Measurements from ENCODE around the gene SDCCAG8. TPM values are rescaled to one million over a fixed set of nuclear protein-coding genes. Genes with fewer than 3 reads are reported as not detected.

Gene SDCCAG8
- total and polyA plus RNA-seq, 2 experiments from 2014 or later: 28.0 to 66.7 TPM

- H4K20me1 ChIP-seq (replicated peaks; ENCODE audit: insufficient read depth): no peaks in the 10 kb centered on the region
- peaks cover 8% of the 10 kb centered on the region for H3K4me1 ChIP-seq (ENCODE audit: insufficient read depth)
- H3K36me3 ChIP-seq (ENCODE audit: insufficient read depth): no peaks in the 10 kb centered on the region
- peaks cover 15% of the 10 kb centered on the region for H3K4me1 Mint-ChIP-seq
- no peak overlapping the region for H3K27ac ChIP-seq (ENCODE audit: low read depth)
- no peak overlapping the region for H3K4me3 Mint-ChIP-seq
- DNase-seq (ENCODE audit: low spot score): no peak
- H3K4me3 ChIP-seq: no peak overlapping the region
- no peaks in the 10 kb centered on the region for H3K79me2 ChIP-seq (replicated peaks; ENCODE audit: insufficient read depth)
- H3F3A ChIP-seq (replicated peaks; ENCODE audit: low read depth): no peaks in the 10 kb centered on the region
- no peaks in the 10 kb centered on the region for H3K36me3 Mint-ChIP-seq (ENCODE audit: low read depth)
- no peak for ATAC-seq
- no peaks in the 10 kb centered on the region for H3K9me3 Mint-ChIP-seq
- no peak for TF ChIP-seq JUNB (IDR thresholded peaks at IDR 0.05; ENCODE audit: unreplicated experiment)
- TF ChIP-seq POLR2AphosphoS5 (IDR thresholded peaks at IDR 0.05; ENCODE audit: low read depth): no peak
- no peak for TF ChIP-seq EZH2 (IDR thresholded peaks at IDR 0.05; ENCODE audit: low read depth, unreplicated experiment)
- no peak for TF ChIP-seq ZNF462 (CRISPR knock-in tag; IDR thresholded peaks at IDR 0.05)
- no peak for TF ChIP-seq CTCF (conservative IDR thresholded peaks at IDR 0.05; ENCODE audit: low read depth in 2 of 2)
- TF ChIP-seq REST (IDR thresholded peaks at IDR 0.05; ENCODE audit: unreplicated experiment): no peak
- TF ChIP-seq EZH2phosphoT487 (IDR thresholded peaks at IDR 0.05; ENCODE audit: unreplicated experiment): no peak
- TF ChIP-seq CREB1 (CRISPR knock-in tag; IDR thresholded peaks at IDR 0.05; ENCODE audit: low read depth): no peak
- H3K9me2 ChIP-seq (ENCODE audit: insufficient read depth): no peaks in the 10 kb centered on the region
- H3K27me3 Mint-ChIP-seq (ENCODE audit: insufficient read depth, low read depth, poor library complexity): no peaks in the 10 kb centered on the region
- no peaks in the 10 kb centered on the region for H3K27me3 ChIP-seq (ENCODE audit: insufficient read depth)
- no peak overlapping the region for H2AFZ ChIP-seq
- no peak overlapping the region for H3K27ac Mint-ChIP-seq
- H3K4me2 ChIP-seq: no peak overlapping the region
These were observed 141.0 kb downstream of the SDCCAG8 start for GRCh38 chr1:243396876-243397275.

Measured in GM23338 (cell line).